ENCODE results near the gene TNFRSF9. TPM values are rescaled to one million over a fixed set of nuclear protein-coding genes. Genes with fewer than 3 reads are reported as not detected.

TNFRSF9 gene
- total RNA-seq, 1 donor from 2014 or later: 0.28 TPM

GRCh38 chr1:7962636-7963377, 22.2 kb upstream of the TNFRSF9 start:
- H3K9me3 Mint-ChIP-seq: no peaks in the 10 kb centered on the region
- H3K36me3 Mint-ChIP-seq (ENCODE audit: low read depth): peaks cover 7% of the 10 kb centered on the region
- DNase-seq (ENCODE audit: low read depth, low spot score): no peak
- H3K27me3 Mint-ChIP-seq (ENCODE audit: low read depth): no peaks in the 10 kb centered on the region
- no peak overlapping the region for H3K27ac Mint-ChIP-seq (ENCODE audit: unreplicated experiment)
- TF ChIP-seq CTCF (conservative IDR thresholded peaks at IDR 0.05): no peak
- peaks cover 30% of the 10 kb centered on the region for H3K4me1 Mint-ChIP-seq
- H3K4me3 Mint-ChIP-seq: peak overlapping the region; percentile 94

- no peaks in the 10 kb centered on the region for H3K9me3 Mint-ChIP-seq
- no peaks in the 10 kb centered on the region for H3K27me3 Mint-ChIP-seq (ENCODE audit: low read depth)
- no peak for TF ChIP-seq CTCF (conservative IDR thresholded peaks at IDR 0.05)
- H3K27ac Mint-ChIP-seq (ENCODE audit: unreplicated experiment): peak overlapping the region; percentile 97
- H3K4me3 Mint-ChIP-seq: peak overlapping the region; percentile 94
- H3K4me1 Mint-ChIP-seq: peaks cover 28% of the 10 kb centered on the region
- peaks cover 7% of the 10 kb centered on the region for H3K36me3 Mint-ChIP-seq (ENCODE audit: low read depth)
- DNase-seq (ENCODE audit: low read depth, low spot score): no peak
These were observed 21.3 kb upstream of the TNFRSF9 start for GRCh38 chr1:7962014-7962335.

GRCh38 chr1:7961216-7962013, 20.8 kb upstream of the TNFRSF9 start, which contains the start of gene PARK7:
Gene PARK7 (plus strand): TSS chr1:7961711. CDS start chr1:7962786, 1,075 bp downstream.
- Mint-ChIP-seq H3K27ac (ENCODE audit: unreplicated experiment) (peak within 1 kb of the TSS; percentile 98), H3K36me3 (ENCODE audit: low read depth) (peaks cover 7% of the 10 kb centered on the region), H3K4me3 (peak within 1 kb of the TSS; percentile 94), H3K4me1 (peaks cover 23% of the 10 kb centered on the region), H3K9me3 (no peaks in the 10 kb centered on the region), H3K27me3 (ENCODE audit: low read depth) (no peaks in the 10 kb centered on the region)
- TF ChIP-seq CTCF (conservative IDR thresholded peaks at IDR 0.05): peak; percentile 56
- DNase-seq (ENCODE audit: low read depth, low spot score): peak; percentile 99

GRCh38 chr1:7960867-7961215, 20.2 kb upstream of the TNFRSF9 start:
- Mint-ChIP-seq H3K27me3 (ENCODE audit: low read depth) (no peaks in the 10 kb centered on the region), H3K4me1 (peaks cover 23% of the 10 kb centered on the region), H3K36me3 (ENCODE audit: low read depth) (peaks cover 7% of the 10 kb centered on the region), H3K4me3 (peak overlapping the region; percentile 94), H3K27ac (ENCODE audit: unreplicated experiment) (peak overlapping the region; percentile 98), H3K9me3 (no peaks in the 10 kb centered on the region)
- no peak for TF ChIP-seq CTCF (conservative IDR thresholded peaks at IDR 0.05)
- no peak for DNase-seq (ENCODE audit: low read depth, low spot score)

GRCh38 chr1:7960165-7960564, 19.5 kb upstream of the TNFRSF9 start:
- no peaks in the 10 kb centered on the region for H3K27me3 Mint-ChIP-seq (ENCODE audit: low read depth)
- H3K9me3 Mint-ChIP-seq: no peaks in the 10 kb centered on the region
- no peak for TF ChIP-seq CTCF (conservative IDR thresholded peaks at IDR 0.05)
- H3K4me3 Mint-ChIP-seq: peak overlapping the region; percentile 94
- no peak overlapping the region for H3K27ac Mint-ChIP-seq (ENCODE audit: unreplicated experiment)
- peaks cover 23% of the 10 kb centered on the region for H3K4me1 Mint-ChIP-seq
- no peak for DNase-seq (ENCODE audit: low read depth, low spot score)
- peaks cover 7% of the 10 kb centered on the region for H3K36me3 Mint-ChIP-seq (ENCODE audit: low read depth)

Measured in neural crest cell (in vitro differentiated cells).